H9 (cell line): ENCODE measurements around the gene CNNM3. TPM values are rescaled to one million over a fixed set of nuclear protein-coding genes. Genes with fewer than 3 reads are reported as not detected.

Experiments used
- DNase-seq: peaks from one replicate; pipeline ENCODE4 v3.0.0-alpha.2; 2017
- H2AFZ ChIP-seq: one replicate; pipeline ENCODE4 v1.6.1; 2013; ENCODE audit warnings: mild to moderate bottlenecking, low read length, control low read depth, moderate library complexity
- H2AK5ac ChIP-seq: 2 replicates; pipeline ENCODE4 v1.6.1; 2013; ENCODE audit warnings: low read length, control low read depth, mixed read lengths; ENCODE audit not compliant: insufficient read length
- H2BK120ac ChIP-seq: one replicate; pipeline ENCODE4 v1.6.1; 2013; ENCODE audit warnings: low read depth, mild to moderate bottlenecking, low read length, control low read depth, inconsistent platforms; ENCODE audit not compliant: poor library complexity, severe bottlenecking
- H2BK12ac ChIP-seq: 2 replicates; pipeline ENCODE4 v1.6.1; 2013; ENCODE audit warnings: low read length, control low read depth, mixed read lengths, low read depth; ENCODE audit not compliant: insufficient read length
- H2BK15ac ChIP-seq: 2 replicates; pipeline ENCODE4 v1.6.1; 2013; ENCODE audit warnings: low read depth, low read length, control low read depth
- H2BK20ac ChIP-seq: one replicate; pipeline ENCODE4 v1.6.1; 2013; ENCODE audit warnings: low read depth, mild to moderate bottlenecking, low read length, control low read depth, inconsistent platforms; ENCODE audit not compliant: poor library complexity, severe bottlenecking
- H2BK5ac ChIP-seq: 2 replicates; pipeline ENCODE4 v1.6.1; 2013; ENCODE audit warnings: low read length, control low read depth, mixed read lengths; ENCODE audit not compliant: insufficient read length
- H3K14ac ChIP-seq: 2 replicates; pipeline ENCODE4 v1.6.1; 2013; ENCODE audit warnings: low read length, control low read depth; ENCODE audit not compliant: insufficient read depth
- H3K18ac ChIP-seq: 2 replicates; pipeline ENCODE4 v1.6.1; 2013; ENCODE audit warnings: low read depth, mild to moderate bottlenecking, mixed read lengths, low read length, control low read depth; ENCODE audit not compliant: insufficient read length
- H3K23ac ChIP-seq: 2 replicates; pipeline ENCODE4 v1.6.1; 2013; ENCODE audit warnings: low read length, control low read depth, mixed read lengths, low read depth; ENCODE audit not compliant: insufficient read length
- H3K23me2 ChIP-seq: 2 replicates; pipeline ENCODE4 v1.6.1; 2013; ENCODE audit warnings: low read depth, mild to moderate bottlenecking, mixed read lengths, low read length, control low read depth; ENCODE audit not compliant: insufficient read length, poor library complexity, severe bottlenecking
- H3K27ac ChIP-seq: 2 replicates; pipeline ENCODE4 v1.5.1; 2013; ENCODE audit warnings: low read length, control low read depth, mixed read lengths, low read depth; ENCODE audit not compliant: insufficient read length
- H3K27me3 ChIP-seq: 2 replicates; pipeline ENCODE4 v1.6.1; 2013; ENCODE audit warnings: low read length, control low read depth, inconsistent platforms; ENCODE audit not compliant: insufficient read depth
- H3K4ac ChIP-seq: 2 replicates; pipeline ENCODE4 v1.6.1; 2013; ENCODE audit warnings: low read depth, mild to moderate bottlenecking, control low read depth, inconsistent platforms, low read length, moderate library complexity
- H3K4me1 ChIP-seq: 2 replicates; pipeline ENCODE4 v1.6.1; 2013; ENCODE audit warnings: low read length, control low read depth, inconsistent platforms; ENCODE audit not compliant: insufficient read depth
- H3K4me2 ChIP-seq: 2 replicates; pipeline ENCODE4 v1.6.1; 2013; ENCODE audit warnings: low read length, control low read depth, mixed read lengths; ENCODE audit not compliant: insufficient read length, insufficient read depth
- H3K56ac ChIP-seq: 2 replicates; pipeline ENCODE4 v1.6.1; 2013; ENCODE audit warnings: low read depth, mild to moderate bottlenecking, mixed read lengths, low read length, control low read depth; ENCODE audit not compliant: insufficient read length
- H3K79me1 ChIP-seq: 2 replicates; pipeline ENCODE4 v1.6.1; 2013; ENCODE audit warnings: low read depth, mild to moderate bottlenecking, moderate library complexity, low read length, control low read depth, inconsistent platforms; ENCODE audit not compliant: insufficient read depth, poor library complexity, severe bottlenecking
- H3K79me2 ChIP-seq: 2 replicates; pipeline ENCODE4 v1.6.1; 2013; ENCODE audit warnings: low read length, control low read depth, inconsistent platforms; ENCODE audit not compliant: insufficient read depth
- H3K9ac ChIP-seq: 2 replicates; pipeline ENCODE4 v1.6.1; 2013; ENCODE audit warnings: low read length, control low read depth, mixed read lengths; ENCODE audit not compliant: insufficient read length; ENCODE audit errors: extremely low read depth
- H3K9me3 ChIP-seq: one replicate; pipeline ENCODE4 v1.6.1; 2013; ENCODE audit warnings: low read depth, low read length, inconsistent platforms; ENCODE audit not compliant: control insufficient read depth
- H3T11ph ChIP-seq: one replicate; pipeline ENCODE4 v1.6.1; 2013; ENCODE audit warnings: mild to moderate bottlenecking, low read length, control low read depth, inconsistent platforms
- H4K20me1 ChIP-seq: one replicate; pipeline ENCODE4 v1.6.1; 2013; ENCODE audit not compliant: control insufficient read depth, insufficient read length, insufficient read depth
- H4K5ac ChIP-seq: 2 replicates; pipeline ENCODE4 v1.6.1; 2013; ENCODE audit warnings: low read depth, mild to moderate bottlenecking, mixed read lengths, low read length, control low read depth; ENCODE audit not compliant: insufficient read length
- H4K8ac ChIP-seq: replicated peaks from 2 replicates; pipeline ENCODE4 v1.6.1; 2013; ENCODE audit warnings: low read length, control low read depth, mixed read lengths, low read depth; ENCODE audit not compliant: insufficient read length
- H4K91ac ChIP-seq: 2 replicates; pipeline ENCODE4 v1.6.1; 2013; ENCODE audit warnings: low read depth, mild to moderate bottlenecking, moderate library complexity, mixed read lengths, low read length, control low read depth; ENCODE audit not compliant: insufficient read length
- H3K27ac Mint-ChIP-seq, 3 experiments: 2 replicates in 2 of 3; 3 replicates in 1 of 3; pipeline ENCODE4 v1.8.0; 2020 to 2021; ENCODE audit warnings: mixed read lengths in 3 of 3, mild to moderate bottlenecking in 1 of 3, moderate library complexity in 1 of 3
- H3K27me3 Mint-ChIP-seq: 2 replicates; pipeline ENCODE4 v1.8.0; 2021; ENCODE audit warnings: low read depth, mild to moderate bottlenecking, moderate library complexity, mixed read lengths
- H3K36me3 Mint-ChIP-seq, 3 experiments: 2 replicates in 2 of 3; 3 replicates in 1 of 3; pipeline ENCODE4 v1.8.0; 2020 to 2021; ENCODE audit warnings: low read depth in 3 of 3, mixed read lengths in 3 of 3; ENCODE audit not compliant: insufficient read depth in 1 of 3
- H3K4me1 Mint-ChIP-seq, 2 experiments: 2 replicates each; pipeline ENCODE4 v1.8.0; 2020; ENCODE audit warnings: mixed read lengths in 2 of 2
- H3K4me3 Mint-ChIP-seq, 2 experiments: 2 replicates in 1 of 2; 3 replicates in 1 of 2; pipeline ENCODE4 v1.8.0; 2020 to 2021; ENCODE audit warnings: mild to moderate bottlenecking in 2 of 2, mixed read lengths in 2 of 2, moderate library complexity in 1 of 2
- H3K9me3 Mint-ChIP-seq, 2 experiments: 2 replicates in 1 of 2; 3 replicates in 1 of 2; pipeline ENCODE4 v1.8.0; 2020; ENCODE audit warnings: mild to moderate bottlenecking in 2 of 2, mixed read lengths in 2 of 2, moderate library complexity in 1 of 2
- WGBS: extraction: QIAGEN DNeasy Blood & Tissue Kit; methylation state at CpG from one replicate; pipeline ENCODE4 v1.1.7; 2013; ENCODE audit warnings: missing lambda C conversion rate, low lambda C conversion rate, mixed read lengths; ENCODE audit not compliant: insufficient read length; ENCODE audit errors: extremely low coverage; 5-methylcytosine and 5-hydroxymethylcytosine counted together
- total RNA-seq: library from RNA; stranded (reverse); gene quantifications from 2 replicates; pipeline ENCODE4 v1.2.1, GENCODE V29; 2021
- TF ChIP-seq, protein P1 (sequence below): fragments of 200-600 bp; sonication (generic); conservative IDR thresholded peaks from 3 replicates; pipeline ENCODE4 v1.8.0; 2021; ENCODE audit warnings: antibody characterized with exemption, mild to moderate bottlenecking

The CNNM3 gene
- total RNA-seq, 1 experiment from 2014 or later, result 25.0 TPM

DNA sequence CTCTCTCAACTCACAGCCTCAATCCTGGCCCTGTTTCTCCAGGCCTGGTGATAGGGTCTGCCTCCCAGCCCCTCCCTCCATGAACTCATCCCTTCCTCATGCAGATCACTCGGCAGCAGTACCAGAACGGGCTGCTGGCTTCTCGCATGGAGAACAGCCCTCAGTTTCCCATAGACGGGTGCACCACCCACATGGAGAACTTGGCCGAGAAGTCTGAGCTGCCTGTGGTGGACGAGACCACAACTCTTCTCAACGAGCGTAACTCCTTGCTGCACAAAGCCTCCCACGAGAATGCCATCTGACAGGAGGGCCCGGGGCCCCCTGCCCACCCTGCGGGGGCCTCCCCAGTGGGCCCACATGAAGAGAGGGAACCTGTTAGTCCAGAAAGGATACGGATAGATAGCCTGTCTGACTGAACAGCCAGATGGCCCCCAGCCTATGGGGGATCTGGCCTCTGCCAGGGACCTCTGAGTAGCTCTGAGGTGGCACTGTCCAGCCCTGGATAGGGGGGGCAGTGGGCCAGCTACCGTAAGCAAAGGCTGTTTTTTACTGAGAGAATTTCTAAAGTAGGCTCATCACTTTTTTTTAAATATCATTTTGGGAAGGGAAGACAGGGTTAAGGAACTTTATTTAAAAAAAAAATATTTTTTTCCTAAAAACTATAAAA is 6.7 kb upstream of the CNNM3 start:
- H3K79me2 ChIP-seq, result no peaks in the 10 kb centered on the region
- H3K23ac ChIP-seq, result no peak overlapping the region
- Mint-ChIP-seq H3K4me3 (no peak overlapping the region), H3K36me3 (peaks cover 8 to 11% (median 9%) of the 10 kb centered on the region in 3 experiments; a peak in 6 of 7 replicates), H3K27ac (no peak overlapping the region), H3K4me1 (no peaks in the 10 kb centered on the region), H3K27me3 (no peaks in the 10 kb centered on the region; the same call in 1 of the 2 replicates), H3K9me3 (peaks cover 0 to 4% of the 10 kb centered on the region in 2 experiments; a peak in 1 of 5 replicates)
- no peak overlapping the region for H3K18ac ChIP-seq
- H2BK15ac ChIP-seq, result no peak overlapping the region
- no peak overlapping the region for H4K8ac ChIP-seq
- no peak overlapping the region for H2BK5ac ChIP-seq
- no peak overlapping the region for H3T11ph ChIP-seq
- no peak for DNase-seq
- H2BK20ac ChIP-seq, result no peak overlapping the region
- H3K9ac ChIP-seq, result no peak overlapping the region
- no peaks in the 10 kb centered on the region for H4K20me1 ChIP-seq
- H3K9me3 ChIP-seq, result no peaks in the 10 kb centered on the region
- H2BK120ac ChIP-seq, result no peak overlapping the region
- no peak overlapping the region for H2AFZ ChIP-seq
- H3K4ac ChIP-seq, result no peak overlapping the region
- H3K56ac ChIP-seq, result no peak overlapping the region
- no peaks in the 10 kb centered on the region for H3K79me1 ChIP-seq
- no peak overlapping the region for H4K91ac ChIP-seq
- no peak overlapping the region for H3K27ac ChIP-seq
- no peak overlapping the region for H3K4me2 ChIP-seq
- no peaks in the 10 kb centered on the region for H3K23me2 ChIP-seq
- no peaks in the 10 kb centered on the region for H3K27me3 ChIP-seq
- H2BK12ac ChIP-seq, result no peak overlapping the region
- no peaks in the 10 kb centered on the region for H3K4me1 ChIP-seq
- H2AK5ac ChIP-seq, result no peak overlapping the region
- TF ChIP-seq, protein P1, sequence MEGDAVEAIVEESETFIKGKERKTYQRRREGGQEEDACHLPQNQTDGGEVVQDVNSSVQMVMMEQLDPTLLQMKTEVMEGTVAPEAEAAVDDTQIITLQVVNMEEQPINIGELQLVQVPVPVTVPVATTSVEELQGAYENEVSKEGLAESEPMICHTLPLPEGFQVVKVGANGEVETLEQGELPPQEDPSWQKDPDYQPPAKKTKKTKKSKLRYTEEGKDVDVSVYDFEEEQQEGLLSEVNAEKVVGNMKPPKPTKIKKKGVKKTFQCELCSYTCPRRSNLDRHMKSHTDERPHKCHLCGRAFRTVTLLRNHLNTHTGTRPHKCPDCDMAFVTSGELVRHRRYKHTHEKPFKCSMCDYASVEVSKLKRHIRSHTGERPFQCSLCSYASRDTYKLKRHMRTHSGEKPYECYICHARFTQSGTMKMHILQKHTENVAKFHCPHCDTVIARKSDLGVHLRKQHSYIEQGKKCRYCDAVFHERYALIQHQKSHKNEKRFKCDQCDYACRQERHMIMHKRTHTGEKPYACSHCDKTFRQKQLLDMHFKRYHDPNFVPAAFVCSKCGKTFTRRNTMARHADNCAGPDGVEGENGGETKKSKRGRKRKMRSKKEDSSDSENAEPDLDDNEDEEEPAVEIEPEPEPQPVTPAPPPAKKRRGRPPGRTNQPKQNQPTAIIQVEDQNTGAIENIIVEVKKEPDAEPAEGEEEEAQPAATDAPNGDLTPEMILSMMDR, result no peak
- no peak overlapping the region for H3K14ac ChIP-seq
- no peak overlapping the region for H4K5ac ChIP-seq
- WGBS, result no CpG with 5 or more reads among the region's 13 CpGs
